Fibroblast of lung (primary cell): ENCODE data around the gene AMPD1.

Experiments
- CTCF ChIP-seq, 2 donors: IDR thresholded peaks in 1 of 2; conservative IDR thresholded peaks in 1 of 2; 1 replicate in 1 of 2; 2 replicates in 1 of 2; pipeline ENCODE4 v1.5.1; 2011 to 2012; ENCODE audit warnings: low read length in 2 of 2, control low read depth in 1 of 2, inconsistent platforms in 1 of 2, low read depth in 1 of 2, mild to moderate bottlenecking in 1 of 2
- EZH2 ChIP-seq: IDR thresholded peaks from 2 replicates; pipeline ENCODE4 v1.5.1; 2012; ENCODE audit warnings: low read length, control low read depth, mild to moderate bottlenecking; ENCODE audit errors: missing control alignments

GRCh38 chr1:114720492-114720891, 25.1 kb upstream of the AMPD1 start:
- TF ChIP-seq CTCF (conservative IDR thresholded peaks at IDR 0.05 in 1 of 2, IDR thresholded peaks at IDR 0.05 in 1 of 2; ENCODE audit: low read depth in 1 of 2, low read length in 2 of 2) (no peak), EZH2 (no peak)
